Keratinocyte (primary cell): ENCODE results near the gene LILRB4.

Experiments
- CTCF ChIP-seq, 3 experiments: IDR thresholded peaks in 1 of 3; conservative IDR thresholded peaks in 1 of 3; optimal IDR thresholded peaks in 1 of 3; 2 replicates in 2 of 3; 3 replicates in 1 of 3; pipeline versions ENCODE3 to v1.5.1; 2011; ENCODE audit warnings: low read length in 3 of 3, mild to moderate bottlenecking in 3 of 3, moderate library complexity in 2 of 3, control low read depth in 1 of 3, inconsistent platforms in 1 of 3; ENCODE audit not compliant: insufficient read depth in 2 of 3; ENCODE audit errors: extremely low read depth in 1 of 3
- EZH2 ChIP-seq: IDR thresholded peaks from one replicate; pipeline ENCODE4 v1.6.1; 2012; ENCODE audit warnings: inconsistent platforms, mild to moderate bottlenecking, low read length, moderate library complexity

- no peak for TF ChIP-seq CTCF (optimal IDR thresholded peaks at IDR 0.05 in 1 of 3, IDR thresholded peaks at IDR 0.05 in 1 of 3, conservative IDR thresholded peaks at IDR 0.05 in 1 of 3; ENCODE audit: extremely low read depth in 1 of 3, insufficient read depth in 2 of 3, low read length in 3 of 3)
- no peak for TF ChIP-seq EZH2
These were observed 46.7 kb upstream of the LILRB4 start for GRCh38 chr19:54616057-54616456.
